Parathyroid adenoma (tissue), 2 donors: ENCODE measurements around the gene RAE1.

Experiments
- H2AFZ ChIP-seq: fragments of 300-600 bp; sonication (generic); one replicate; pipeline ENCODE4 v1.7.0; 2017; ENCODE audit warnings: antibody characterized with exemption, mild to moderate bottlenecking
- H3K27ac ChIP-seq: fragments of 300-600 bp; sonication (generic); one replicate; pipeline ENCODE4 v1.7.0; 2017
- H3K27me3 ChIP-seq: fragments of 300-600 bp; sonication (generic); one replicate; pipeline ENCODE4 v1.7.0; 2017; ENCODE audit warnings: low read length; ENCODE audit not compliant: control insufficient read depth, insufficient read depth
- H3K36me3 ChIP-seq: fragments of 300-600 bp; sonication (generic); one replicate; pipeline ENCODE4 v1.7.0; 2017; ENCODE audit warnings: low read length; ENCODE audit not compliant: control insufficient read depth, insufficient read depth
- H3K4me1 ChIP-seq: fragments of 300-600 bp; sonication (generic); one replicate; pipeline ENCODE4 v1.7.0; 2017; ENCODE audit warnings: control low read depth
- H3K4me2 ChIP-seq: fragments of 300-600 bp; sonication (generic); one replicate; pipeline ENCODE4 v1.7.0; 2017; ENCODE audit warnings: low read length
- H3K4me3 ChIP-seq: fragments of 300-600 bp; sonication (generic); one replicate; pipeline ENCODE4 v1.7.0; 2017; ENCODE audit warnings: low read depth, low read length
- H3K79me2 ChIP-seq: fragments of 300-600 bp; sonication (generic); one replicate; pipeline ENCODE4 v1.7.0; 2017; ENCODE audit warnings: control low read depth
- H3K9ac ChIP-seq: fragments of 300-600 bp; sonication (generic); one replicate; pipeline ENCODE4 v1.7.0; 2017; ENCODE audit warnings: mild to moderate bottlenecking
- H3K9me3 ChIP-seq: fragments of 300-600 bp; sonication (generic); one replicate; pipeline ENCODE4 v1.7.0; 2017; ENCODE audit warnings: low read length; ENCODE audit not compliant: control insufficient read depth
- CTCF ChIP-seq: fragments of 300-600 bp; sonication (generic); IDR thresholded peaks from one replicate; pipeline ENCODE4 v1.7.0; 2017; ENCODE audit warnings: antibody characterized with exemption, mild to moderate bottlenecking
- donor health status: primary hyperparathyroidism.

The RAE1 gene

GRCh38 chr20:57384953-57385761, 34.1 kb downstream of the RAE1 start:
- TF ChIP-seq CTCF, result no peak
- Histone ChIP-seq H3K9me3 (no peaks in the 10 kb centered on the region), H3K4me1 (no peaks in the 10 kb centered on the region), H3K27me3 (no peaks in the 10 kb centered on the region), H3K36me3 (no peaks in the 10 kb centered on the region), H3K27ac (no peak overlapping the region), H2AFZ (no peak overlapping the region), H3K4me3 (no peak overlapping the region), H3K79me2 (no peaks in the 10 kb centered on the region), H3K4me2 (no peak overlapping the region), H3K9ac (no peak overlapping the region)

- H3K4me1 ChIP-seq, result no peaks in the 10 kb centered on the region
- TF ChIP-seq CTCF, result no peak
- H3K4me2 ChIP-seq, result no peak overlapping the region
- no peaks in the 10 kb centered on the region for H3K79me2 ChIP-seq
- H3K9me3 ChIP-seq, result no peaks in the 10 kb centered on the region
- H3K4me3 ChIP-seq, result no peak overlapping the region
- H3K27ac ChIP-seq, result no peak overlapping the region
- H3K9ac ChIP-seq, result no peak overlapping the region
- no peaks in the 10 kb centered on the region for H3K36me3 ChIP-seq
- H3K27me3 ChIP-seq, result no peaks in the 10 kb centered on the region
- no peak overlapping the region for H2AFZ ChIP-seq
Measured at GRCh38 chr20:57385940-57386339, 34.9 kb downstream of the RAE1 start.

GRCh38 chr20:57386762-57387161, 35.7 kb downstream of the RAE1 start:
- no peak overlapping the region for H3K9ac ChIP-seq
- H3K9me3 ChIP-seq, result no peaks in the 10 kb centered on the region
- H3K4me1 ChIP-seq, result no peaks in the 10 kb centered on the region
- TF ChIP-seq CTCF, result no peak
- H3K27me3 ChIP-seq, result no peaks in the 10 kb centered on the region
- no peaks in the 10 kb centered on the region for H3K79me2 ChIP-seq
- no peaks in the 10 kb centered on the region for H3K36me3 ChIP-seq
- H3K4me3 ChIP-seq, result no peak overlapping the region
- no peak overlapping the region for H3K4me2 ChIP-seq
- no peak overlapping the region for H2AFZ ChIP-seq
- no peak overlapping the region for H3K27ac ChIP-seq

GRCh38 chr20:57387463-57387862, 36.4 kb downstream of the RAE1 start:
- Histone ChIP-seq H3K79me2 (no peaks in the 10 kb centered on the region), H3K27me3 (no peaks in the 10 kb centered on the region), H3K4me3 (no peak overlapping the region), H3K36me3 (no peaks in the 10 kb centered on the region), H3K4me2 (no peak overlapping the region), H2AFZ (no peak overlapping the region), H3K9ac (no peak overlapping the region), H3K27ac (no peak overlapping the region), H3K9me3 (no peaks in the 10 kb centered on the region), H3K4me1 (no peaks in the 10 kb centered on the region)
- no peak for TF ChIP-seq CTCF

GRCh38 chr20:57387945-57388371, 36.9 kb downstream of the RAE1 start:
- no peak for TF ChIP-seq CTCF
- Histone ChIP-seq H3K4me1 (no peaks in the 10 kb centered on the region), H3K27ac (no peak overlapping the region)

More at GRCh38 chr20:57387945-57388371, 36.9 kb downstream of the RAE1 start:
- no peak overlapping the region for H3K9ac ChIP-seq
- no peaks in the 10 kb centered on the region for H3K27me3 ChIP-seq
- no peak overlapping the region for H3K4me3 ChIP-seq
- no peak overlapping the region for H3K4me2 ChIP-seq
- no peaks in the 10 kb centered on the region for H3K36me3 ChIP-seq
- no peaks in the 10 kb centered on the region for H3K9me3 ChIP-seq
- no peaks in the 10 kb centered on the region for H3K79me2 ChIP-seq
- H2AFZ ChIP-seq, result no peak overlapping the region
